AG04449 (cell line): ENCODE results near the gene ABCD3.
"Not testable (repeated sequence)": the region's sequence is repeated elsewhere in the genome, so short reads cannot be mapped to it uniquely, and the experiment has no call there.

Experiments used
- CTCF ChIA-PET: fragments of 350-600 bp; formaldehyde crosslinking; extraction: SDS; loops from one replicate; lab custom pipeline; 2021; ENCODE audit warnings: antibody characterized with exemption; lab: Yijun Ruan, JAX
- POLR2A ChIA-PET: fragments of 400-600, 350-600 bp; formaldehyde crosslinking; extraction: SDS; loops from one replicate; lab custom pipeline; 2020; ENCODE audit warnings: antibody characterized with exemption, inconsistent platforms; lab: Yijun Ruan, JAX
- DNase-seq: peaks from one replicate; pipeline ENCODE4 v3.0.0-alpha.2; 2010; ENCODE audit warnings: low read depth, low spot score
- H3K4me3 ChIP-seq: 2 replicates; pipeline ENCODE4 v1.5.1; 2011; ENCODE audit warnings: low read depth, mild to moderate bottlenecking, control low read depth, low read length
- TF ChIP-seq, protein P1 (sequence below): IDR thresholded peaks from one replicate; pipeline ENCODE4 v1.5.1; 2011; ENCODE audit warnings: mild to moderate bottlenecking, moderate library complexity, low read length, control low read depth, inconsistent platforms; ENCODE audit not compliant: insufficient read depth; ENCODE audit errors: missing control alignments

ABCD3 gene

DNA sequence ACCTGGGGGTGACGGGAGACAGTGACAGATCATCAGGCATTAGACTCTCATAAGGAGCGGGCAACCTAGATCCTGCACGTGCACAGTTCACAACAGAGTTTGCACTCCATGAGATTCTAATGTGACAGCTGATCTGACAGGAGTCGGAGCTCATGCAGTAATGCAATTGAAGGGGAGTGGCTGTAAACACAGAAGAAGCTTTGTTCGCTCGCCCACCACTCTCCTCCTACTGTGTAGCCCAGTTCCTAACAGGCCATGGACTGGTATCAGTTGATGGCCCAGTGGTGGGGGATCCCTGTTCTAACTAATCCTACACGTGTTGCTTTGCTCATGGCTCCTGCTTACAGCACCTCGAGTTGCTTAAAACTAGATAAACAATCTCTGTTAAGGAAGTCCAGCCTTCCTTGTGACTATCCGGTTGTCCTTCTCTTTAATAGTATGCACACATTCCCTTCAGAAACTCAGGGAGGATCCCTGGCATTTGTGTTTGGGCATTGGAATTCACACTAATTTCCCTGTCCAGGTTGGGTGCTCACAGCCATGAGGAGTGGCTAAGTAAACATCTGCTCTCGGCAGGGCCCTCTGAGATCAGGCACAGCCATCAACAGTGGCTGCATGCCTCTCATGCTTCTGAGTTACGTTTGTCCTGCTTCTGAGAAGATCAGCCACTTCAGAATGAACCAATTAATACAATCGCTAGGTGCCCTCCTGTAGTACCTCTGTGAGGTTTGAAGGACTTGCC lies 144.5 kb downstream of the ABCD3 start:
- POLR2A ChIA-PET, result no interaction called here
- TF ChIP-seq, protein P1, sequence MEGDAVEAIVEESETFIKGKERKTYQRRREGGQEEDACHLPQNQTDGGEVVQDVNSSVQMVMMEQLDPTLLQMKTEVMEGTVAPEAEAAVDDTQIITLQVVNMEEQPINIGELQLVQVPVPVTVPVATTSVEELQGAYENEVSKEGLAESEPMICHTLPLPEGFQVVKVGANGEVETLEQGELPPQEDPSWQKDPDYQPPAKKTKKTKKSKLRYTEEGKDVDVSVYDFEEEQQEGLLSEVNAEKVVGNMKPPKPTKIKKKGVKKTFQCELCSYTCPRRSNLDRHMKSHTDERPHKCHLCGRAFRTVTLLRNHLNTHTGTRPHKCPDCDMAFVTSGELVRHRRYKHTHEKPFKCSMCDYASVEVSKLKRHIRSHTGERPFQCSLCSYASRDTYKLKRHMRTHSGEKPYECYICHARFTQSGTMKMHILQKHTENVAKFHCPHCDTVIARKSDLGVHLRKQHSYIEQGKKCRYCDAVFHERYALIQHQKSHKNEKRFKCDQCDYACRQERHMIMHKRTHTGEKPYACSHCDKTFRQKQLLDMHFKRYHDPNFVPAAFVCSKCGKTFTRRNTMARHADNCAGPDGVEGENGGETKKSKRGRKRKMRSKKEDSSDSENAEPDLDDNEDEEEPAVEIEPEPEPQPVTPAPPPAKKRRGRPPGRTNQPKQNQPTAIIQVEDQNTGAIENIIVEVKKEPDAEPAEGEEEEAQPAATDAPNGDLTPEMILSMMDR, result no peak
- no peak for DNase-seq
- no peak overlapping the region for H3K4me3 ChIP-seq
- CTCF ChIA-PET, result interaction anchor here (1.6 kb wide), 1 partner anchor 244 kb away, joined by 5 read pairs; no protein-coding TSS in a partner anchor

DNA sequence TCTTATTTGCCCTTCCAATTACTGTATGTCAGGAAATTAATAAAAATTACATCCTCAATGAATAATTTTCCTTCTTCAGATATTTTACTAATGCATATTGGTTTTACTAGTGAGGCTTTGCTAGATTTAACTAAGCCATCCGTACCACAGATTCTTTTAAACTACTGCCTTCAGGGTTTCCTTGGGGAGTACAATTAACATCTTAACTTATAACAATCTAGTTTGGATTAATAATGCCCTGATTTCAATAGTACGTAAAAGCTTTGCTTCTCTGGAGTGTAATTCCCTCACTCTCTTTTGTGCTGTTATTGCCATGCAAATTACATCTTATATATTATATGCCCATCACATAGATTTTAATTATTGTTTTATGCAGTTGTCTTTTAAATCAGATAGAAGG lies 147.7 kb downstream of the ABCD3 start:
- ChIA-PET POLR2A (no interaction called here), CTCF (no interaction called here)
- DNase-seq, result no peak
- TF ChIP-seq, protein P1, result no peak
- H3K4me3 ChIP-seq, result no peak overlapping the region

DNA sequence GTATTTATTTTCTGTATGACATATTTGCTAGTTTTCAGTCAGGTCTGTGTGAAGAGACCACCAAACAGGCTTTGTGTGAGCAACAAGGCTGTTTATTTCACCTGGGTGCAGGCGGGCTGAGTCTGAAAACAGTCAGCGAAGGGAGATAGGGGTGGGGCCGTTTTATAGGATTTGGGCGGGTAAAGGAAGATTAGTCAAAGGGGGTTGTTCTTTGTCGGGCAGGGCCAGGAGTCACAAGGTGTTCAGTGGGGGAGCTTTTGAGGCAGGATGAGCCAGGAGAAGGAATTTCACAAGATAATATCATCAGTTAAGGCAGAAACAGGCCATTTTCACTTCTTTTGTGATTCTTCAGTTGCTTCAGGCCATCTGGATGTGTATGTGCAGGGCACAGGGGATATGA lies 148.2 kb downstream of the ABCD3 start:
- CTCF ChIA-PET, POLR2A ChIA-PET, DNase-seq, H3K4me3 ChIP-seq: not testable (repeated sequence)

DNA sequence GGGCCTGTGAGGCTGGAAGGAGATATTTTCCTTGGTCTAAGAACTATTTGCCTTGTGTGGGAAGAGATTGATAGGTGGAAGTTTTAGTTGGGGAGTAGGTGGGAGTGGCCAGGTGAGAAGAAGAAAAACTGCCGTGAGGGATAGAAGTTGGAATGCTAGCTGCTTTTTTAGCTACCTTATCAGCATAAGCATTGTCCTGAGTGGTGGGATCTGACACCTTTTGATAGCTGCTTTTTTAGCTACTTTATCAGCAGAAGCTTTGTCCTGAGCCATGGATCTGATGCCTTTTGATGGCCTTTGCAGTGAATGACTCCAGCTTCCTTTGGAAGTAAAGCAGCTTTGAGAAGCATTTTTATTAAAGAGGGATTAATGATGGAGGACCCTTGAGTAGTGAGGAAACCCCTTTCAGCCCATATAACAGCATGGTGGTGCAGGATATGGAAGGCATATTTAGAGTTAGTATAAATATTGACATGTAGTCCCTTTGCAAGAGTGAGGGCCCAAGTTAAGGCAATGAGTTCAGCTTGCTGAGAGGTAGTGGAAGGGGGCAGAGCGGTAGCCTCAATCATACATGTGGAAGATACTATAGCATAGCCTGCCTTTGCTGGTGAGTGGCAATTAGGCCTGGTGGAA lies 149.9 kb downstream of the ABCD3 start:
- H3K4me3 ChIP-seq, POLR2A ChIA-PET, CTCF ChIA-PET, DNase-seq: not testable (repeated sequence)
